Measurements from ENCODE around the gene AFAP1L2. TPM values are rescaled to one million over a fixed set of nuclear protein-coding genes. Genes with fewer than 3 reads are reported as not detected.

Gene AFAP1L2
- total and polyA plus RNA-seq, 9 of the 15 experiments (the other 6 are each of a cell fraction or from before 2014, with no cell fraction given) = 0.07 TPM; not detected in 8

GRCh38 chr10:114393886-114394285 lies 10.4 kb downstream of the AFAP1L2 start:
- Histone ChIP-seq H3K27me3 (ENCODE audit: control insufficient read depth in 2 of 2, insufficient read depth in 2 of 2, low read length in 2 of 2) (peaks cover 0 to 22% of the 10 kb centered on the region in 2 experiments; a peak in 2 of 5 replicates), H3K9me3 (replicated peaks; ENCODE audit: control insufficient read depth, insufficient read depth, low read depth, low read length) (no peaks in the 10 kb centered on the region), H3K4me3 (no peak overlapping the region), H3K4me1 (replicated peaks in 1 of 2; ENCODE audit: control insufficient read depth in 2 of 2, insufficient read depth in 2 of 2, low read length in 2 of 2) (no peaks in the 10 kb centered on the region), H3K9me1 (ENCODE audit: control insufficient read depth, insufficient read depth, low read length) (no peaks in the 10 kb centered on the region), H4K20me1 (replicated peaks; ENCODE audit: control insufficient read depth, insufficient read depth, low read length) (no peaks in the 10 kb centered on the region), H3K4me2 (ENCODE audit: insufficient read depth, low read length) (no peak overlapping the region), H3K36me3 (ENCODE audit: control insufficient read depth, insufficient read depth, low read length) (no peaks in the 10 kb centered on the region), H3K79me2 (ENCODE audit: control insufficient read depth, insufficient read depth, low read length) (no peaks in the 10 kb centered on the region), H2AFZ (ENCODE audit: low read depth, low read length) (no peak overlapping the region), H3K27ac (ENCODE audit: extremely low read depth, low read depth, low read length) (no peak overlapping the region), H3K9ac (ENCODE audit: insufficient read depth in 1 of 2, low read depth in 2 of 2, low read length in 2 of 2) (no peak overlapping the region)
- POLR2A ChIA-PET = no interaction called here
- ATAC-seq = no peak
- no peak for DNase-seq (ENCODE audit: extremely low read depth in 1 of 4, low spot score in 3 of 4)
- WGBS (ENCODE audit: insufficient coverage, low coverage, missing lambda C conversion rate) = 0% methylated on average over 7 of the region's 7 CpGs
- no TSS peak for BruUV-seq (replicated peaks)
- FAIRE-seq = no peak
- in situ Hi-C loops (cut with MboI) = no loop called here
- no peak for TF ChIP-seq STAG1 (CRISPR knock-in tag; IDR thresholded peaks at IDR 0.05; ENCODE audit: borderline replicate concordance)
- TF ChIP-seq MAFF (IDR thresholded peaks at IDR 0.05; ENCODE audit: low read length) = no peak
- TF ChIP-seq MEF2D (tag; conservative IDR thresholded peaks at IDR 0.05; ENCODE audit: low read depth) = no peak
- no peak for TF ChIP-seq SMARCA4 (IDR thresholded peaks at IDR 0.05)
- intact Hi-C loops (cut with micrococcal nuclease) = no loop called here
- CTCF ChIA-PET (ENCODE audit: low intra/inter-chr PET ratio) = no interaction called here

- Histone ChIP-seq H3K4me3 (no peak overlapping the region), H3K4me1 (replicated peaks in 1 of 2; ENCODE audit: control insufficient read depth in 2 of 2, insufficient read depth in 2 of 2, low read length in 2 of 2) (no peaks in the 10 kb centered on the region), H3K36me3 (ENCODE audit: control insufficient read depth, insufficient read depth, low read length) (no peaks in the 10 kb centered on the region), H3K9me1 (ENCODE audit: control insufficient read depth, insufficient read depth, low read length) (no peaks in the 10 kb centered on the region), H3K9ac (ENCODE audit: insufficient read depth in 1 of 2, low read depth in 2 of 2, low read length in 2 of 2) (no peak overlapping the region), H3K4me2 (ENCODE audit: insufficient read depth, low read length) (no peak overlapping the region), H4K20me1 (replicated peaks; ENCODE audit: control insufficient read depth, insufficient read depth, low read length) (no peaks in the 10 kb centered on the region), H3K9me3 (replicated peaks; ENCODE audit: control insufficient read depth, insufficient read depth, low read depth, low read length) (no peaks in the 10 kb centered on the region), H2AFZ (ENCODE audit: low read depth, low read length) (no peak overlapping the region), H3K27ac (ENCODE audit: extremely low read depth, low read depth, low read length) (no peak overlapping the region), H3K79me2 (ENCODE audit: control insufficient read depth, insufficient read depth, low read length) (no peaks in the 10 kb centered on the region), H3K27me3 (ENCODE audit: control insufficient read depth in 2 of 2, insufficient read depth in 2 of 2, low read length in 2 of 2) (peaks cover 0 to 18% of the 10 kb centered on the region in 2 experiments; a peak in 2 of 5 replicates)
- ChIA-PET POLR2A (no interaction called here), CTCF (ENCODE audit: low intra/inter-chr PET ratio) (no interaction called here)
- FAIRE-seq = no peak
- 2% methylated on average over 11 of the region's 11 CpGs for whole genome bisulfite sequencing (ENCODE audit: insufficient coverage, low coverage, missing lambda C conversion rate)
- no TSS peak for BruUV-seq (replicated peaks)
- DNase-seq (ENCODE audit: extremely low read depth in 1 of 4, low spot score in 3 of 4) = no peak
- intact Hi-C loops (cut with micrococcal nuclease) = no loop called here
- ATAC-seq = no peak
- in situ Hi-C loops (cut with MboI) = no loop called here
- no peak for TF ChIP-seq BCLAF1 (IDR thresholded peaks at IDR 0.05; ENCODE audit: borderline replicate concordance in 1 of 2, control insufficient read depth in 1 of 2, low read depth in 2 of 2, low read length in 1 of 2)
- TF ChIP-seq, protein P1, sequence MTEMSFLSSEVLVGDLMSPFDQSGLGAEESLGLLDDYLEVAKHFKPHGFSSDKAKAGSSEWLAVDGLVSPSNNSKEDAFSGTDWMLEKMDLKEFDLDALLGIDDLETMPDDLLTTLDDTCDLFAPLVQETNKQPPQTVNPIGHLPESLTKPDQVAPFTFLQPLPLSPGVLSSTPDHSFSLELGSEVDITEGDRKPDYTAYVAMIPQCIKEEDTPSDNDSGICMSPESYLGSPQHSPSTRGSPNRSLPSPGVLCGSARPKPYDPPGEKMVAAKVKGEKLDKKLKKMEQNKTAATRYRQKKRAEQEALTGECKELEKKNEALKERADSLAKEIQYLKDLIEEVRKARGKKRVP (CRISPR knock-in tag; IDR thresholded peaks at IDR 0.05) = no peak
- TF ChIP-seq, protein P2, sequence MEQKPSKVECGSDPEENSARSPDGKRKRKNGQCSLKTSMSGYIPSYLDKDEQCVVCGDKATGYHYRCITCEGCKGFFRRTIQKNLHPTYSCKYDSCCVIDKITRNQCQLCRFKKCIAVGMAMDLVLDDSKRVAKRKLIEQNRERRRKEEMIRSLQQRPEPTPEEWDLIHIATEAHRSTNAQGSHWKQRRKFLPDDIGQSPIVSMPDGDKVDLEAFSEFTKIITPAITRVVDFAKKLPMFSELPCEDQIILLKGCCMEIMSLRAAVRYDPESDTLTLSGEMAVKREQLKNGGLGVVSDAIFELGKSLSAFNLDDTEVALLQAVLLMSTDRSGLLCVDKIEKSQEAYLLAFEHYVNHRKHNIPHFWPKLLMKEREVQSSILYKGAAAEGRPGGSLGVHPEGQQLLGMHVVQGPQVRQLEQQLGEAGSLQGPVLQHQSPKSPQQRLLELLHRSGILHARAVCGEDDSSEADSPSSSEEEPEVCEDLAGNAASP (IDR thresholded peaks at IDR 0.05) = no peak
- TF ChIP-seq ATF7 (IDR thresholded peaks at IDR 0.05) = no peak
- no peak for TF ChIP-seq MITF (IDR thresholded peaks at IDR 0.05)
- no peak for TF ChIP-seq MIER1 (IDR thresholded peaks at IDR 0.05; ENCODE audit: low read depth)
Observed at GRCh38 chr10:114393482-114393881, 10.8 kb downstream of the AFAP1L2 start.

Measured in K562 (cell line).